ENCODE measurements around the gene MSANTD3.
A peak's percentile ranks its signal among the peaks of the same experiment; 100 is the strongest.

Gene MSANTD3

GRCh38 chr9:100474082-100474923 lies 47.4 kb downstream of the MSANTD3 start:
- ChIA-PET POLR2A (no interaction called here), CTCF (no interaction called here)
- TF ChIP-seq HDGF (IDR thresholded peaks at IDR 0.05; ENCODE audit: borderline replicate concordance) (no peak), ARNT (IDR thresholded peaks at IDR 0.05) (no peak), TARDBP (IDR thresholded peaks at IDR 0.05) (no peak), FOXA1 (IDR thresholded peaks at IDR 0.05) (no peak), L3MBTL2 (conservative IDR thresholded peaks at IDR 0.05) (no peak), BHLHE40 (IDR thresholded peaks at IDR 0.05; ENCODE audit: borderline replicate concordance) (no peak), FOXM1 (IDR thresholded peaks at IDR 0.05; ENCODE audit: borderline replicate concordance) (no peak), FOXK2 (IDR thresholded peaks at IDR 0.05) (no peak)
- peak; percentile 37 for DNase-seq (ENCODE audit: extremely low spot score)

DNA sequence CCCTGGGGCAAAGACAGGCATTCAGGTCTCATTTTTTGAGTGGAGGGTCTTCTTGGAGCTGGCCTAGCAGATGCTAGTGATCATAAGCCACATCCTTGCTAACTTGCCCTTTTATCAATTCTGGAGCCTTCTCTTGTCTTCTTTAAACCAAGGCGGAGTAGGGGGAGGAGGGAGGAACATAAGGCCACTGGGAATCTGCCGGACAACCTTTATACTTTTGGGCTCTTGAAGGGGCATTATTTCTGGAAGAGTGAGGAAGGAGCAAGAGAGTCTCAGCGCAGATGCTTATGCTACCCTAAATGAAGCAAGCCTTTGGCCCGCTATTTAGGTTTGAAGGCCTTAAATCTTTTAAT lies 48.0 kb downstream of the MSANTD3 start:
- ChIA-PET CTCF (no interaction called here), POLR2A (no interaction called here)
- no peak for DNase-seq (ENCODE audit: extremely low spot score)
- TF ChIP-seq SUZ12 (IDR thresholded peaks at IDR 0.05) (no peak), FOXA1 (IDR thresholded peaks at IDR 0.05) (no peak), FOXM1 (IDR thresholded peaks at IDR 0.05; ENCODE audit: borderline replicate concordance) (no peak), ARNT (IDR thresholded peaks at IDR 0.05) (no peak), CTBP1 (IDR thresholded peaks at IDR 0.05; ENCODE audit: borderline replicate concordance) (no peak), SP1 (IDR thresholded peaks at IDR 0.05) (no peak), ELF4 (IDR thresholded peaks at IDR 0.05) (no peak), HDGF (IDR thresholded peaks at IDR 0.05; ENCODE audit: borderline replicate concordance) (no peak), ZNF384 (IDR thresholded peaks at IDR 0.05) (no peak), BHLHE40 (IDR thresholded peaks at IDR 0.05; ENCODE audit: borderline replicate concordance) (no peak), FOXK2 (IDR thresholded peaks at IDR 0.05) (no peak), L3MBTL2 (conservative IDR thresholded peaks at IDR 0.05) (no peak), TARDBP (IDR thresholded peaks at IDR 0.05) (no peak), NFRKB (IDR thresholded peaks at IDR 0.05) (no peak), LEF1 (IDR thresholded peaks at IDR 0.05; ENCODE audit: borderline replicate concordance) (no peak)
- TF ChIP-seq, protein P1, sequence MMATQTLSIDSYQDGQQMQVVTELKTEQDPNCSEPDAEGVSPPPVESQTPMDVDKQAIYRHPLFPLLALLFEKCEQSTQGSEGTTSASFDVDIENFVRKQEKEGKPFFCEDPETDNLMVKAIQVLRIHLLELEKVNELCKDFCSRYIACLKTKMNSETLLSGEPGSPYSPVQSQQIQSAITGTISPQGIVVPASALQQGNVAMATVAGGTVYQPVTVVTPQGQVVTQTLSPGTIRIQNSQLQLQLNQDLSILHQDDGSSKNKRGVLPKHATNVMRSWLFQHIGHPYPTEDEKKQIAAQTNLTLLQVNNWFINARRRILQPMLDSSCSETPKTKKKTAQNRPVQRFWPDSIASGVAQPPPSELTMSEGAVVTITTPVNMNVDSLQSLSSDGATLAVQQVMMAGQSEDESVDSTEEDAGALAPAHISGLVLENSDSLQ (IDR thresholded peaks at IDR 0.05) = no peak

DNA sequence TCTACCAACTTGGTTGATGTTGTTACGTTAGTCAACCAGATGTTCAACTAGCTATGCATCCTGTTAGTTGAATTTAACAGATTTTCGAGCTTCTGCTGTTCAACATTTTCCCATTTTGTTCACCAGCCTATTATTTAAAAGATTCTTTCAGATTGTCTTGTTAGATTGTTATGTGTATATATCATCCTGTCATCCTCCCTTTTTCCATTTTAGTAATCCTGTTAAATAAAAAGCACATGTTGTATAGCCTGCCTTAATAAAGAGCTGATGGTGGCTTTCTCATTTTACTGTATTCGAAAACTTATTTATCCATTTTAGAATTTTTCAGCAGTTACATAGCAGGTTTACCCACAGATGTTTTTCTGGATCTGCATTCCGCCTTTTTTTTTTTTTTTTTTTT lies 50.3 kb downstream of the MSANTD3 start:
- POLR2A ChIA-PET = no interaction called here
- DNase-seq (ENCODE audit: extremely low spot score) = no peak
- TF ChIP-seq ELF4 (IDR thresholded peaks at IDR 0.05) (no peak), ARNT (IDR thresholded peaks at IDR 0.05) (no peak)
- CTCF ChIA-PET = no interaction called here

DNA sequence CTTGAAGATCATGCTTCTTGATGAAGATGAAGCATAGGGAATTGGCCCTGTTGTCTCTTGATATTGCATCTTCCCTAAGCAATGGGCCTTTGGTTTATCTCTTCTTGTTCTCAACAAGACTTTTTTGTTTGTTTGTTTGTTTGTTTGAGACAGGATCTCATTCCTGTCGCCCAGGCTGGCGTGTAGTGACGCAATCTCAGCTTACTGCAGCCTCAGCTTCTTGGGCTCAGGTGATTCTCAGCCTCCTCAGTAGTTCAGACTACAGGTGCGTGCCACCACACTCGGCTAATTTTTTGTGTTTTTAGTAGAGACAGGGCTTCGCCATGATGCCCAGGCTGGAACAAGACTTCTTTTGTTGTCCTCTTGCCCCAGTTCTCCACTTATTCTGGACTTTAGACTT lies 51.2 kb downstream of the MSANTD3 start:
- TF ChIP-seq TARDBP (IDR thresholded peaks at IDR 0.05) = no peak
- TF ChIP-seq SUZ12 (IDR thresholded peaks at IDR 0.05) = no peak
- no peak for TF ChIP-seq L3MBTL2 (conservative IDR thresholded peaks at IDR 0.05)
- TF ChIP-seq ELF4 (IDR thresholded peaks at IDR 0.05) = no peak
- TF ChIP-seq CTBP1 (IDR thresholded peaks at IDR 0.05; ENCODE audit: borderline replicate concordance) = no peak
- TF ChIP-seq, protein P1 (IDR thresholded peaks at IDR 0.05) = no peak
- TF ChIP-seq BHLHE40 (IDR thresholded peaks at IDR 0.05; ENCODE audit: borderline replicate concordance) = no peak
- TF ChIP-seq HDGF (IDR thresholded peaks at IDR 0.05; ENCODE audit: borderline replicate concordance) = no peak
- no peak for TF ChIP-seq ZNF384 (IDR thresholded peaks at IDR 0.05)
- no peak for TF ChIP-seq NFRKB (IDR thresholded peaks at IDR 0.05)
- ChIA-PET POLR2A (no interaction called here), CTCF (no interaction called here)
- no peak for DNase-seq (ENCODE audit: extremely low spot score)

DNA sequence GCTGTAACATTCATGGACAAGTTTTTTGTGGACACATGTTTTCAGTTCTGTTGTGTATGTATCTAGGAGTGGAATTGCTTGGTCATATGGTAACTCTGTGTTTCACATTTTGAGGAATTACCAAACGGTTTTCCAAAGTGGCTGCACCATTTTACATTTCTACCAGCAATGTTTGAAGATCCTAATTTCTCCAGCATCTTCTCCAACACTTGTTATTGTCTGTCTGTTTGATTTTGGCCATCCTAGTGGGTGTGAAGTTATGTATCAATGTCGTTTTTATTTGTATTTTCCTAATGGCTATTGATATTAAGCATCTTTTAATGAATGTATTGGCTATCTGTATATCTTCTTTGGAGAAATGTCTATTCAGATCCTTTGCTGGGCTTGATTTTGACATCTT lies 52.9 kb downstream of the MSANTD3 start:
- ChIA-PET POLR2A (no interaction called here), CTCF (no interaction called here)
- no peak for DNase-seq (ENCODE audit: extremely low spot score)
- TF ChIP-seq SUZ12 (IDR thresholded peaks at IDR 0.05) = no peak

DNA sequence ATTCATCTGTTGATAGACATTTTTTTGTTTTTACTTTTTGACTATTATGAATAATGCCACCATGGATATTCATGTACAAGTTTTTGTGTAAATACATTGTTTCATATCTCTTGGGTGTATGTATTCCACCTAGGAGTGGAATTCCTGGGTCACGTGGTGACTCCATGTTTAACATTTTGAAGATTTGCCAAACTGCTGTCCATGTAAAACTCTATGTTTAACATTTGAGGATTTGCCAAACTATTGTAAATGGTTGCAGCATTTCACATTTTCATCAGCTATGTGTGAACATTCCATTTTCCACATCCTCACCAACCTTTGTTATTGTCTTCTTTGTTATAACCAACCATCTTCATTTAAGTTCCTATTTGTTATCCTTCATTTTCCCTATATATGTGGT lies 58.3 kb downstream of the MSANTD3 start:
- POLR2A ChIA-PET = no interaction called here
- TF ChIP-seq NFRKB (IDR thresholded peaks at IDR 0.05) (no peak), LEF1 (IDR thresholded peaks at IDR 0.05; ENCODE audit: borderline replicate concordance) (no peak), ZNF384 (IDR thresholded peaks at IDR 0.05) (no peak), HDGF (IDR thresholded peaks at IDR 0.05; ENCODE audit: borderline replicate concordance) (no peak), FOXM1 (IDR thresholded peaks at IDR 0.05; ENCODE audit: borderline replicate concordance) (no peak), SP1 (IDR thresholded peaks at IDR 0.05) (no peak), FOXA1 (IDR thresholded peaks at IDR 0.05) (no peak), TARDBP (IDR thresholded peaks at IDR 0.05) (no peak), ELF4 (IDR thresholded peaks at IDR 0.05) (no peak)
- CTCF ChIA-PET = no interaction called here

DNA sequence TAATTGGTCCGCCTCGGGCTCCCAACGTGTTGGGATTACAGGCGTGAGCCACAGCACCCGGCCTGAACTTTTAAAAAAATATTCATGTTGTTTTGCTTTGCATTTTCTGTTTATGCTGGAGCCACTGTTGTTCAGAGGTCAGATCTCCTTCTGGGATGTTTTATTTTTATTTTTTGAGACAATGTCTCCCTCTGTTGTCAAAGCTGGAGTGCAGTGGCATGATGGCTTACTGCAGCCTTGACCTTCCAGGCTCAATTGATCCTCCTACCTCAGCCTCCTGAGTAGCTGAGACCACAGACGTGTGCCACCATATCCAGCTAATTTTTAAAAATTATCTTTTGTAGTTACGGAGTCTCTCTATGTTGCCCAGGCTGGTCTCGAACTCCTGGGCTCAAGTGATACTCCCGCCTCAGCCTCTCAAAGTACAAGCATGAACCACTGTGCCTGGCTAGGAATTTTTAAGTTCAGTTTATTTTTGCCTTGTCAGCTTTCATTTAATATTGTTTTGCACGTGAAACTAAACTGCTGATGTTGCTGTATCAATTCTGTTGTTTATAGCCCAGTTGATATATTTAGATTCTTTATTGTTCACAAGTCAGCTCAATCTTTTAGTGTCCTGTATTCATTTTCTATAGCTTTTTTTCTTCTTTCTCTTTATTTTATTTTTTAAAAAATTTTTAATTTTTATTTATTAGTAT lies 59.7 kb downstream of the MSANTD3 start:
- POLR2A ChIA-PET = no interaction called here
- CTCF ChIA-PET = interaction anchor here (0.9 kb wide), 1 partner anchor 161 kb away, joined by 3 read pairs; no protein-coding TSS in a partner anchor
- DNase-seq (ENCODE audit: extremely low spot score) = no peak
- TF ChIP-seq ARNT (IDR thresholded peaks at IDR 0.05) (no peak), L3MBTL2 (conservative IDR thresholded peaks at IDR 0.05) (no peak), BHLHE40 (IDR thresholded peaks at IDR 0.05; ENCODE audit: borderline replicate concordance) (no peak), HDGF (IDR thresholded peaks at IDR 0.05; ENCODE audit: borderline replicate concordance) (no peak), FOXA1 (IDR thresholded peaks at IDR 0.05) (no peak), TARDBP (IDR thresholded peaks at IDR 0.05) (no peak), ELF4 (IDR thresholded peaks at IDR 0.05) (no peak), SP1 (IDR thresholded peaks at IDR 0.05) (no peak), NFRKB (IDR thresholded peaks at IDR 0.05) (no peak), FOXK2 (IDR thresholded peaks at IDR 0.05) (no peak), LEF1 (IDR thresholded peaks at IDR 0.05; ENCODE audit: borderline replicate concordance) (no peak), SUZ12 (IDR thresholded peaks at IDR 0.05) (no peak)
- TF ChIP-seq, protein P1 (IDR thresholded peaks at IDR 0.05) = no peak

More for the DNA sequence above, 58.3 kb downstream of the MSANTD3 start:
- no peak for DNase-seq (ENCODE audit: extremely low spot score)

Measured in HEK293T (cell line).